Measurements from ENCODE around the gene SMG6.

GRCh38 chr17:2034806-2035540, 268.6 kb downstream of the SMG6 start:
- no peak for TF ChIP-seq FOS (IDR thresholded peaks at IDR 0.05; ENCODE audit: borderline replicate concordance, insufficient read depth, low read length)
- no peak for TF ChIP-seq CTCF (IDR thresholded peaks at IDR 0.05; ENCODE audit: extremely low read depth in 1 of 2, insufficient read depth in 1 of 2, low read depth in 1 of 2, low read length in 2 of 2)
- TF ChIP-seq JUN (IDR thresholded peaks at IDR 0.05; ENCODE audit: borderline replicate concordance, insufficient read depth, insufficient read length, low read depth), result no peak
- no peak for TF ChIP-seq MYC (IDR thresholded peaks at IDR 0.05; ENCODE audit: low read depth, low read length)
- TF ChIP-seq MAX (IDR thresholded peaks at IDR 0.05; ENCODE audit: insufficient read depth, insufficient read length), result no peak
- TF ChIP-seq GATA2 (IDR thresholded peaks at IDR 0.05; ENCODE audit: insufficient read depth, insufficient read length, low read depth, low read length), result no peak
- no peak for TF ChIP-seq POLR2A (IDR thresholded peaks at IDR 0.05; ENCODE audit: low read depth, low read length)
- no peak for TF ChIP-seq EZH2 (IDR thresholded peaks at IDR 0.05; ENCODE audit: borderline replicate concordance, low read depth, low read length, severe bottlenecking)
